Activated T-helper 9 cell treated with anti-CD3 and anti-CD28 coated beads, Interleukin-2, amount 50 U/mL, for 16 hours (primary cell): Measurements from ENCODE around the gene CRISPLD2.
"Not testable (repeated sequence)": the region's sequence is repeated elsewhere in the genome, so short reads cannot be mapped to it uniquely, and the experiment has no call there.

ENCODE experiments used
- DNase-seq: peaks from one replicate; pipeline ENCODE4 v3.0.0-alpha.2; 2020; ENCODE audit warnings: low read depth

Gene CRISPLD2

DNA sequence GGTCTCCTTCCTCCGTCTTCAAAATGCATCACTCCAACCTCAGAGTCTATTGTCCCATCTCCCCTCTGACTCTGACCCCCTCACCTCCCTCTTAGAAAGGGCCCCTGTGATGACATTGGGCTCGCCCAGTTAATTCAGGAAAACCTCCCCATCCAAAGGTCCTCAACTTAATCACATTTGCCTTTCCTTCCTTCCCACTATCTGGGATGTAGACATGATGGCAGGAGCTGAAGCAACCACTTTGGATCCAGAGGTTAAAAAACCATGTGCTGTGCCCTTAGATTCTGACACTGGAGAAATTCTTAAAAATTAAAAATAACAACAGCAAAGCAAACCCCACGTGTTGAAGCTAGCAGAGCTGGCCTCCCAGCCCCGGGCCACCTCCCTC is 111.3 kb downstream of the CRISPLD2 start:
- DNase-seq = no peak

DNA sequence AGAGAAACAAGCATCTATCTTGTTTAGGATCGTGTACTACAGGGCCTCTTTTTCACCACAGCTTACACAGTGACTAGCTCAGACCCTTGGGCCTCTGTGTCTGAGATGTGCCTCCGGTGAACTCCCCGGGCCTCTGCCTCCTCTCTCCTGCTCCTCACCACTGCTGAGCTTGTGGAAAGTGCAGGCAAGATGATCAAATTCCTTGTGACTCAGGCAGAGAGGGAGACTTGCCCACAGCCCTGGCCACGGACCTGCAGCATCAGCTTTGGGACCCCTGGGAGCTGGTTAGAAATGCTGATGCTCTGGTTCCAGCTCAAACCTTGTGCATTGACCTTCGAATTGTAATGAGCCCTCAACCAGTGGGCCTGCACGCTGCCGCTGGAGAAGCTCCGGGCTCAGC is 111.7 kb downstream of the CRISPLD2 start:
- DNase-seq = no peak

DNA sequence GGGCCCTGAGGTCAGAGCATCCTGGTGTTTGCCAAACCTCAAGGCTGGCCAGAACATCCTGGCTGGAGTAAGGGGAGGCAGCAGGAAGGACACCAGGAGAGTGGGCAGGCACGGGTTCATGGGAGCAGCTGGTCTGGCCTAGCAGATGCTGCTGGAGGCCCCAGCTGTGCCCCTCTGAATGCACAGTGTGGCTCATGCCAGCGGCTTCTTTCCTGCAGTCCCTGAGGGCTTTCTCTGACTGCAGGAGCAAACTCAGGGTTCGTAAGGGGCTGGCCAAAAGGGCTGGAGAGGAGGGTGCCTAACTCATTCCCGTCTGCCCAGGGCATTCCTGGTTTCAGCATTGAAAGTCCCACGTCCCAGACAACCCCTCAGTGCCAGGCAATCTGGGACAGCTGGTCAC is 112.9 kb downstream of the CRISPLD2 start:
- DNase-seq = no peak

DNA sequence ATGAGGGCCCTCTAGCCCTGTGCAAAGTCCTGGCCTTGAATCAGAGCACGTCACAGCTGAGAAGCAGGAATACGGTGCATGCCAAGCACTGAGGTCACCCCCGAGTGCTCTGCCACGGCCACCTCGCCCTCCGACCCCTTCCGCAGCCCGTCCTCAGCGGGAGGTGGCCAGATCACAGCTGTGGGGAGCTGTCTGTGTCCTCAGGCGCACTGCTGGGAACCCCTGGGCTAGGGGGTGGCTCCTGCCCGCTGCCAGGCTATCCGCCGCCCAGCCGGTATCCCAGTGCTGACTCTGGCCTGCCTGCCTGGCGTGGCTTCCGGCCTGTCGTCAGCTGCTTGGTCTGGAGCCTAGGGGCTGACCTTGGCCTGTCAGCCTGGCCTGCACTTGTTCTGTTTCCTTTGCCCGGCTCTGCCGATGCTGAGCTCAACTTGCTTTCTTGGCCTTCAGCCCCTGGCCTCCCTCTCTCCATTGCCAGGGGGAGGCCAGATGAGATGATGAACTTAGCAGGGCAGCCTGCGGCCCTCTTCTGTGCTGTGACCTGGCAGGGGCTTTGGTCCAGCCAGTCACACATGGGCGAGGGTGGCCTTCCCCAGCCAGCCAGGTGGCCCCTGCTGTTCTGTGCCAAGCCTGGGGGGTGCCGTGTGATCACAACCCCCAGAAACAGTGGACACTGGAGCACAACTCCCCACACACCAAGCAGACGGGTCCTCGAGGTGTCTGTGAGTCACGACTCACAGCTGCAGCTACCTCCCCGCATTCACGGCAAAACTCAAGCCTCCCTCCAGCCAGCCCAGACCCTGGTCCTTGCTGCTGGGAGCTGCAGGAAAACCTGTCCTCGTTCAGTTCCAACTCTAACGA is 114.2 kb downstream of the CRISPLD2 start:
- DNase-seq = no peak

DNA sequence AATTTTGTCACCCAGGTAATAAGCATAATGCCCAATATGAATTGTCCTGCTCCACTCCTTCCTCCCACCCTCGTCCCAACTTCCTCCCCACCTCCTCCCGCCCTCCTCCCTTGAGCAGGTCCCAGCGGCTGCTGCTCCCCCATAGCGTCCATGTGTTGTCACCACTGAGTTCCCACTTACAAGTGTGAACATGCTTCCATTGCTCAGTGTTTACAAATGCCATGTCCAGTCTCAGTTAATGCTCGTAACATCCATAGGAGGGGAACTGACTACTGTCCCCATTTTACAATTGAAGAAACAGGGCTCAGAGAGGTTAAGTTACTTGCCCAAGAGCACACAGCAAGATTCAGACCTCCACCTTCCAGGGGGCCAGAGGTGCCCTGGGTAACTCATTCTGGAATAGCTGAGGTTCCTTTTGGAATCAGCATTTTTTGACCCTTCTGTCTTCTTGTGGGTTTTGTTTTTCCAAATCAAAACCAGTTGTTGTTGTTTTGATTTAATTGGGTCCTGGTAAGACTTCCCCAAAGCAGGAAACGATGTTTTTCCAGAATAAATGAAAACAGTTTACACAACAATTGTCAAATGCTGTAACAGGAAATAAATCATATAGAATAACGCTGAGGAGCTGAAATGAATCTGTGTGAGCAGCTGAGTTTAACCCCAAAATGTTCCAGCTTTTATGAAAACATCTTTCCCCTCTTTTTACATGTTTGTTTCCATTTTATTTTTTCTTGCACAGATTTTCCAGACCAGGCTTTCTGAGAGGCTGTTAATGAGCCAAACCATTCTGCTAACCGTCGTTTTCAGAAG is 117.6 kb downstream of the CRISPLD2 start:
- no peak for DNase-seq

DNA sequence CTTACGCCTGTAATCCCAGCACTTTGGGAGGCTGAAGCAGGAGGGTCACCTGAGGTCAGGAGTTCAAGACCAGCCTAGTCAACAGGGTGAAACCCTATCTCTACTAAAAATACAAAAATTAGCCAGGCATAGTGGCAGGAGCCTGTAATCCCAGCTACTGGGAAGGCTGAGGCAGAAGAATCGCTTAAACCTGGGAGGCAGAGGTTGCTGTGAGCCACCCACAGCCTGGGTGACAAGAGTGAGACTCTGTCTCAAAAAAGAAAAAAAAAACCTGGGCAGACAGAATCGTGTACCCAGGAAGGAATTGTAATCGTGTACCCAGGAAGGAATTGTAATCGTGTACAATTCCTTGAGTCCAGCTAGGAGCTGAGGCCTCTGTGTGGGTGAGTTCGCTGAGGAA is 118.8 kb downstream of the CRISPLD2 start:
- not testable (repeated sequence) for DNase-seq

DNA sequence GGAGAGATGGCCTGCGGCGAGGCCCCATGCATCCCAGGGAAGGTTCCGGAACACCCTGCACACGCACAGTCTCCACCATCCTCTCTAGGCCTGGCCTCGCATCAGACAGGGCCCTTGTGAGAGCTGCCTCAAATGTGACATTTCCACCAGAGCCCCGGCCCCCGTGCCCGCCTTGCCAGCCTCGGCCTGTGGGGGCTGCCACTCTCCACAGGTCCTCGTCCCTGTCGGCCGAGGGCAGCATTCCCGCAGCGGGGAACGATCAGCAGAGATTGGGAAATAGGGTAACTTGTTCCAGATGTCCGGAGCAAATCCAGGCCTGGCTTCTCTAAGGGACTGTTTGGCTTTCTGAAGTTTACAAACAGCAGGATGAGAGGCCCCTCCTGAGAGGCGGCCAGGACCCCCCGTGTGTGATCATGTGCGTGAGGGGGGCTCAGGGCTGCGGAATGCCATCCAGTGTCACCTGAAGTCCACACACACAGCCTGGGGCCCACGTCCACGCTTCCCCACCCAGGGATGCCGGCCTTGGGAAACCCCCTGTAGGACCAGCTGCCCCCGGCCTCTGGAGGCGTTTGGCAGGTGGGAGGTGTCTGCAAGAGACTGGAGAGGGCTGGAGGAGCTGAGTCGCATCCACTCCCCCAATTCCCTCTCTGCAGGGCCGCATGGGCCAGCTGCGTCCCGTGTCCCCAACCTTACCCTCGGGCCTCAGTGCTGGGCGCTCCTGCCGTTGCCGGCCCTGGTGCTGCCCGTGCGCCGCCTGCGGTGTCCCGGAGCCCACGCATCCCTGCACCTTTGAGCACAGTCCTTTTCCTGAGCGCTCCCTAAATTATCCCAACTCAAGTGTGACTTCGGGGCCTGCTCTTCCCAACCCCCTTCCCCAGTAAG is 121.1 kb downstream of the CRISPLD2 start:
- DNase-seq = no peak

DNA sequence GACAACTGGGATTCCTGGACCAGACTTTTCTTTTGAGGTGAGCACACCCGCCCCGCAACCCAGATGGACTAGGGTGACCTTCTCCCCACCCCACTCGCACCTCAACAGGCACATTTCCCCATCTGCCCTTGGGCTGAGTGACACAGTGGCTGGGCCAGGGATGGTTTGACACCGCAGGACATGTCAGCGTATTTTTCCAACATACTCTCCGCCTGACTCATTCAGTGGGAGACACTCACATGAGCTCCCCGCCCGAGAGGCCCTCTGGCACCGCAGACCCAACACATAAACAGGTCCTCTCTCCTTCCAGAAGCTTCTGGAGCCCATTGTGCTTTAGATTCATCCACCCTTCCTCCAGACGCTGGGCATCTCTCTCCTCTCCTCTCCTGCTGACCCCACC is 122.1 kb downstream of the CRISPLD2 start:
- DNase-seq = no peak

DNA sequence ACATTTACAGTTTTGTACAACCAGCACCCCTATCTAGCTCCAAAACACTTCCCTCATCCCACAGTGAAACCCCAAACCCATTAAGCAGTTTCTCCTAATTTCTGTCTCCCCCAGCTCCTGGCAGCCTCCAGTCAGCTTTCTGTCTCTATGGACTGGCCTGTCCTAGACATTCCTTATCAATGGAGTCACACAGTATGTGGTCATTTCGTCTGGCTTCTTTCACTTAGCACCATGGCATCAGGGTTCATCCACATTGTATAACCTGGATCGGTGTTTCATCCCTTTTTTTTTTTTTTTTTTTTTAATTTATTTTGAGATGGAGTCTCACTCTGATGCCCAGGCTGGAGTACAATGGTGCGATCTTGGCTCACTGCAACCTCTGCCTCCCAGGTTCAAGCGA is 123.0 kb downstream of the CRISPLD2 start:
- DNase-seq = no peak

DNA sequence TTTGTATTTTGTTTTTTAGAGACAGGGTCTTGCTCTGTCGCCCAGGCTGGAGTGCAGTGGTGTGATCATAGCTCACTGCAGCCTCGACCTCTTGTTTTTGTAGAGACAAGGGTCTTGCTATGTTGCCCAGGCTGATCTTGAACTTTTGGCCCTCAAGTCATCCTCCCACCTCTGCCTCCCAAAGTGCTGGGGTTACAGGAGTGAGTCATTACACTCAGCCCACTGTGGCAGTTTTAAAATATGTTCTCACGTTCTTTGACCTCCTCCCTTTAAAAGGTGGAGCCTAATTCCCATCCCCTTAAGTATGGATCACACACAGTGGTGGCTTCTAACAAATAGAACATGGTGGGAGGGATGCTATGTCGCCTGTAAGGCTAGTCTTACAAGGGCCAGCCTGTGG is 123.8 kb downstream of the CRISPLD2 start:
- no peak for DNase-seq

DNA sequence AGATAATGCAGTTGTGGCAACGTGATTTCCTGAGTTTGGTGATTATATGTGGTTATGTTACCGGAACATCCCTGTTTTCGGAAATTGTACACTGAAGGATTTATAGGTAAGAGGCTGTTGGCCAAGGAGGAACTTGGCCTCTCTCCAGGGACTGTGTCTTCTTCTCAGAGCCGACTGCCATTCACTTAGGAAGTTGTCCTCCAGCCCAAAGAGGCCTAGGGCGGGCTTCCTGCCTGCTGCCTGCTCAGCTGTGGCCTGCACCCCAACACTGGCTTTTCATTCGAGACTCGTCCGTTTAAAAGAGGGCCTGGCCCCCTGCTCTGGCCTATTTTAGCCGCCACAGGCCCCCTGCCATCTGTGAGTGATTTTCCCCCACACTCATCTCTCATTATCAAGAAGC is 127.2 kb downstream of the CRISPLD2 start:
- no peak for DNase-seq

DNA sequence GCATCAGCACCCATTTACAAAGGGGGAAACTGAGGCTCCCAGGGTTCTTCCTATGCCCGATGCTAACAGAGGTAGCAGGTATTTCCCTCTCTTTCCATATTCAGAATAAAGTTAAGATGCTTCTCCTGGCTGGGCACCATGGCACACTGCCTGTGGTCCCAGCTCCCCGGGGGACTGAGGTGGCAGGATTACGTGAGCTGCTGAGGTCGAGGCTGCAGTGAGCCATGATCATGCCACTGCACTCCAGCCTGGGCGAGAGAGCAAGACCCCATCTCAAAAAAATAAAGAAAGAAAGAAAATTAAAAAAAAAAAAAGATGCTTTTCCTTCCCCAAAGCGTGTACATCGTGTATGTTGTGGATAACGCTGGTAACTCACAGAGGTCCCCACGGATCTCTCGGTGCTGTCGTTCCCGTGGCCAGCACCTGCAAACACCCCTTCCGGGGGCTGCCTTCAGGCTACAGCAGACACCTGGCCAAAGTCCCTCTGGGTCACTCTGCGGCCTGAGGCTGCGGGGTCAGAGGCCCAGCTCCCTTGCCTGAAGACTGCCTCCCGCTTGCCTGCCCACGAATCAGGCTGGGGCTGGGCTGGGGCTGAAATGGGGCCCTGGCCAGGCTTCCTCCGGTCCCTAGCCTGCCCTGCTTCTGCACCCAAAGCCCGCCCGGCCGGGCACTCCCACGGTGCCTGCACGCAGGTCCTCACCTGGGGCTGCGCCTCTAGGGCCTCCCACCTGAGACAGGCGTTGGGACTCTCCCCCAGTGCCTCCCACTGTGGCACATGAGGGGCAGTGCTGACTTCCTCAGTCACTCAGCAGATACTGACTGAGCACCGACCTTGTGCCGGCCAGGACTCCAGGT is 128.4 kb downstream of the CRISPLD2 start:
- DNase-seq = no peak

DNA sequence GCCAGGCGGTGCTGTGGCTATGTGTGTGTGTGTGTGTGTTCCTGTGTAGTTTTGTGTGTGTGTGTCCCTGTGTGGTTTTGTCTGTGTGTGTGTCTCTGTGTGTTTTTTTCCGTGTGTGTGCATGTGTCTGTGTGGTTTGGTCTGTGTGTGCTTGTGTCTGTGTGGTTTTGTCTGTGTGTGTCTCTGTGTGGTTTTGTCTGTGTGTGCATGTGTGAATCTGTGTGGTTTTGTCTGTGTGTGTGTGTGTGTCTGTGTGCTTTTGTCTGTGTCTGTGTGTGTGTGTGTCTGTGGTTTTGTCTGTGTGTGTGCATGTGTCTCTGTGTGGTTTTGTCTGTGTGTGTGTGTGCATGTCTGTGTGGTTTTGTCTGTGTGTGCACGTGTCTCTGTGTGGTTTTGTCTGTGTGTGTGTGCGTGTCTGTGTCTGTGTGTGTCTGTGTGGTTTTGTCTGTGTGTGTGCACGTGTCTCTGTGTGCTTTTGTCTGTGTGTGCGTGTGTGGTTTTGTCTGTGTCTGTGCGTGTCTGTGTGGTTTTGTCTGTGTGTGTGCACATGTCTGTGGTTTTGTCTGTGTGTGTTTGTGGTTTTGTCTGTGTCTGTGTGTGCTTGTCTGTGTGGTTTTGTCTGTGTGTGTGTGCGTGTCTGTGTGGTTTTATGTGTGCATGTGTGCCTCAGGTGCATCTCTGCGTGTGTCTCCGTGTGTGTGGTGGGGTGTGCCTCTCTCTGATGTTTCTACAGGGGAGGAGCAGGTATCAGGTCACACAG is 129.2 kb downstream of the CRISPLD2 start:
- DNase-seq = no peak

DNA sequence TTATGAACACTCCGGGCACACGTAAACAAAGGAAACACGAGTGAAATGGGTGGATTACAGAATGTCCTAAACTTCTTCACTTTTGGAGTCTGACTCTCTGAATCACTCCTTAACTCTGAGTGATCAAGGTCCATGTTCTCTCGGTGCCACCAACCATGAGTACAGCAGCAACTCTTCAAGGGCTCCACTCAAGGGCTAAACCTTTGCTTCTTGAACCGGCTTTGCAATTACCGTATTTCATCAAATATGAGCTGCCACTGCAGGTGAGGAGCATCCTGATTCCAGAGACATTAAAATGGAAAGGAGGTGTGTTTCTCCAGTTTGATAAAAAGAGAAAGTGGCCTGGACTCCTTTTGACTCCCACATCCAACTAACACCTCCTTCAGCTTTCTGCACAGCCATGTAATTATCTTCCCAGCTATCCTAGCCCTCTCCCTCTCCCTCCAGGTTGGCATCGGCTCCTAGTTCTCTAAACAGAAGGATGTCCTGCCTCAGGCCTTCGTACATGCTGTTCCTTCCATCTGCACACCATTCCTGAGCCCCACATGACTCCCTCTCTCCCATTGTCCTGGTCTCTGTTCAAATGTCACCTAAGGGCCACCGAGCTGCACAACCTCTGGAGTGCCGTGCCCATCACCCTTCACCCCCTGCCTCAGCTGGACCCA is 130.1 kb downstream of the CRISPLD2 start:
- no peak for DNase-seq

DNA sequence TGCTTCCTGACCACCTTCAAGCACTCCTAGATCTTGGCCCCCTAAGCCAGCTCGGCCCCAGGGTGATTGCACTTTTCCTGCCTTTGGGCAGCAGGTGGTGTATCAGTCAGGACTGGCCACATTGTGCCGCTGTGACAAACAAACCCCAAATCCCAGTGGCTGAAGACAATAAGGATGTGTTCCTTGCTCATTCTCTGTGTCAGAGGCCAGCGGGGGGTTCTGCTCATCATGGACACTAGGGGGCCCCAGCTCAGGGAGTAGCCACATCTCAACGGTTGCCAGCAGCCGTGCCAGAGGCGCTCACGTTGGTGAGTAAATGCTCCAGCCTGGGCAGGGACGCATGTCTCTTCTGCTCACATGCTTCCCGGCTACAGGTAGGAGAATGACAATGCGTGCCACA is 131.1 kb downstream of the CRISPLD2 start:
- DNase-seq = no peak

DNA sequence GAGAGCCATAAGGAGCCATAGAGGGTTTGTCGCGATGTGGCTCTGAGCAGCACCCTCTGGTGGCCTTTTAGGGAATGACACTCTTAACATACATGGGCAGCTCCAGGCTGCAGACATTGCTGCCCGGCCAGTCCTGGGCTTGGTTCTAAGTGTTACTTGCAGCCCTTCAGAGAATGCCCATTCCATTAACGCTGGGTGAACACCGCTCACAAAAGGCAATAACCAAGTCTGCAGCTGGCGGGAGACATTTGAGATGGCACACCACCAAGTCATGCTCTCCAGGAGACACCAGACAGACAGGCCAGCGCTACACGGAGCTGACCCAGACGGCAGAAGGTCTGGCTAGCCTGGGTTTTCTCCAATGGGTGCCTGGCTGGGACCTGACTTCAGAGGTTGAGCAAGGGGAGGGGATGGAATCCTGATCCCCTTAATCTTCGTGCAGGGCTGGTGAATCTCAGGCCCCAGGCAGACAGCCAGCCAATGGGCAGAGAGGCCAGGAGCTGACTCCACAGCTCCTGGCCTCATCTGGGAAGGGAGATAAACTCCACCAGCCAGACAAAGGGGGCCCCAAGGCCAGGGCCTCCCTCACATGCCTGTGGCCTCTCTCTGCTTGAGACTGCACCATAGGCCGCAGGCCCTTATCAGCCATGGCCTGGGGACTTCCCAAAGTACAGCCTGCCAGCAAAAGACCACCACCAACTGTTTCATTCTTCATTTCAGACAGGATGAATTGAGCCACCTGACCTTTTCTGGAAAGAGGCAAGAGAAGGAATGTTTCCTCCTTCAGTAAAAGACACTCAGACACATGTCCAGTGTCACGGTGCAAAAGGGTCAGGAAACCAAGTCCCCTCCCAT is 132.8 kb downstream of the CRISPLD2 start:
- DNase-seq = peak; percentile 48

DNA sequence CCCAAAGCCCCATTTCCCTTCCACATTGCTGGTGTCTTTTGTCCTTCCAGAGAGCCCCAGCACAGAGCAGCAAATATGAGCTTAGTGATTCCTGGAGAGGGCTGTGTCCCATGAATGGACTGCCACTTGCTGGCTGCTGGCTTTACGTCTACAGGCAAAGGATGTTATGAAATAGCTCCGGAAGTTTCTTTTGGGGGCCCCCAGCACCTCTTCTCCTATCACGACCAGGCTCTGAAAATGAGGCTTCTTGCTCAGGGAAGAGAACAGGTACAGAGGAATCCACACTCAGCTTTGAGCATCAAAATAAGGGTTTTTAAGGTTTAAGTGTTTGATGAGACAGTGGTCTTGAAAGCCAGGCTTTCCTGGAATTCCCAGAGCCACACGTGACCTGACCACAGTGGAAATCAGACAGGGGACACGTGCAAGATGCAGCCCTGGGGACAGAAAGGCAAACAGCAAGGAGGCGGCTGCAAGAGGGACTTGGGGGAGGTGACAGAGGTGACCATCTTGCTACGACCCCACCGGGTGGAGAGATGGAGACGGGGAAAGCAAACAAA is 133.5 kb downstream of the CRISPLD2 start:
- DNase-seq = no peak

DNA sequence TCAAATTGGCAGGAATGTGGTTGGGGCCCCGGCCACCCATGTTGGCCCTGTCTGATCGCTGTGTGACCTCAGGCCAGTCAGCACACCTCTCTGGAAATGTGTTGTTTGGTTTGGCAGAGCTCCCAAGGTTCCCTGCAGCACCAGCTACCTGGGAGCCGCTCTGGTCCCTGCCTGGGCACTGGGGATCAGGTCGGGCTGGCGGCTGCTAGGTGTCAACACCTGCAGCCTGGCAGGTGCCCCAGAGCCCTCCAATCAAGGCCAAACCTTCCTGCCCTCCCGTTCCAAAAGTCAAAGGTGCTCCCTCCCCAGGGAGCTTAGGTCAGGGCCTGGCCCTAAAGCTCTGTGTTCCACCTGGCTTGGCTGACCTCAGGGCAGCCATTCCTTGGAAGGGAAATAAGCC is 135.6 kb downstream of the CRISPLD2 start:
- DNase-seq = no peak

DNA sequence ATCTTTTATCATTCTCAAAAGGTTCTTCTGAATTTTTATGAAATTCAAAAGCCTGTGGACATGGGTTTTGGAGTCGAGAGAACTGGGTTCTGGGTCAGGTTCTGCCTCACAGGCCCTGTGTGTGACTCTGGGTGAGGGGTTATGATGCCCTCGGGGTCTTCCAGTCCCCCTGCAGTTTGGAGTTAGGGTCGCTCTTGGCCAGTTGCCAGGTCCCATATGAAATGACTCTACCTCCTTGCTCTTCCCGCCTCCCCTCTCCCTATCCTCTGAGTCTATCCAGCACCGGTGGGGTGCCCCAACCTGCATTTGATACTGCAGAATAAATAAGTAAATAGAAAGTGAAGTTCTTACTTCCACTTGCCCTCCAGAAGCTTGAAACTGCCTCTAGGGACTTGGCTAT is 137.4 kb downstream of the CRISPLD2 start:
- DNase-seq = no peak
